Stomach (tissue), 4 donors: ENCODE results near the gene NCKAP1.

Source experiments
- CTCF ChIP-seq, 7 experiments: fragments of 450-650 bp in 4 of 7; fragments of 200-600 bp in 3 of 7; sonication (generic) in 3 of 7; IDR thresholded peaks; one replicate each; pipeline ENCODE4 v1.5.1; 2016 to 2019; ENCODE audit warnings: antibody characterized with exemption in 7 of 7, control low read depth in 2 of 7, mild to moderate bottlenecking in 1 of 7
- POLR2A ChIP-seq, 4 donors: fragments of 450-650 bp; IDR thresholded peaks; one replicate each; pipeline ENCODE4 v1.6.1; 2016; ENCODE audit warnings: antibody characterized with exemption in 4 of 4, control low read depth in 2 of 4, mild to moderate bottlenecking in 1 of 4, moderate library complexity in 1 of 4

- no peak for TF ChIP-seq CTCF (IDR thresholded peaks at IDR 0.05)
- no peak for TF ChIP-seq POLR2A (IDR thresholded peaks at IDR 0.05)
Observed at GRCh38 chr2:182912518-182912915, 125.7 kb downstream of the NCKAP1 start.
